Smooth muscle cell (in vitro differentiated cells): ENCODE results near the gene GRIN2A. TPM values are rescaled to one million over a fixed set of nuclear protein-coding genes. Genes with fewer than 3 reads are reported as not detected.

Source experiments
- DNase-seq: peaks from one replicate; lab custom pipeline; 2025; ENCODE audit not compliant: unreplicated experiment; lab: John Stamatoyannopoulos, UW
- H2AFZ ChIP-seq: fragments of 200-600 bp; sonication (generic); 2 replicates; pipeline ENCODE4 v1.6.0; 2016; ENCODE audit warnings: antibody characterized with exemption, low read depth, mild to moderate bottlenecking
- H3F3A ChIP-seq: fragments of 200-600 bp; sonication (generic); 2 replicates; pipeline ENCODE4 v1.6.0; 2017; ENCODE audit warnings: antibody characterized with exemption, low read depth
- H3K27ac ChIP-seq: fragments of 200-600 bp; sonication (generic); 2 replicates; pipeline ENCODE4 v1.5.1; 2016; ENCODE audit warnings: low read depth, mild to moderate bottlenecking
- H3K27me3 ChIP-seq: fragments of 200-600 bp; sonication (generic); 2 replicates; pipeline ENCODE4 v1.6.1; 2016; ENCODE audit warnings: low read depth, mild to moderate bottlenecking
- H3K36me3 ChIP-seq: fragments of 200-600 bp; sonication (generic); 2 replicates; pipeline ENCODE4 v1.5.1; 2016; ENCODE audit warnings: low read depth
- H3K4me1 ChIP-seq: fragments of 200-600 bp; sonication (generic); 2 replicates; pipeline ENCODE4 v1.5.1; 2016; ENCODE audit warnings: low read depth
- H3K4me2 ChIP-seq: fragments of 200-600 bp; sonication (generic); 2 replicates; pipeline ENCODE4 v1.6.0; 2016; ENCODE audit warnings: mild to moderate bottlenecking
- H3K4me3 ChIP-seq: fragments of 200-600 bp; sonication (generic); 2 replicates; pipeline ENCODE4 v1.5.1; 2016; ENCODE audit warnings: mild to moderate bottlenecking
- H3K79me2 ChIP-seq: fragments of 200-600 bp; sonication (generic); 2 replicates; pipeline ENCODE4 v1.6.0; 2016; ENCODE audit warnings: low read depth, mild to moderate bottlenecking
- H3K9ac ChIP-seq: fragments of 200-600 bp; sonication (generic); 2 replicates; pipeline ENCODE4 v1.6.0; 2016; ENCODE audit warnings: low read depth
- H3K9me3 ChIP-seq: fragments of 200-600 bp; sonication (generic); replicated peaks from 2 replicates; pipeline ENCODE4 v1.5.1; 2016; ENCODE audit warnings: low read depth
- H4K20me1 ChIP-seq: fragments of 200-600 bp; sonication (generic); 2 replicates; pipeline ENCODE4 v1.6.0; 2016; ENCODE audit warnings: low read depth
- CTCF ChIP-seq: fragments of 200-600 bp; sonication (generic); IDR thresholded peaks from 2 replicates; pipeline ENCODE4 v1.5.1; 2017; ENCODE audit warnings: borderline replicate concordance, mild to moderate bottlenecking, antibody characterized with exemption; ENCODE audit not compliant: insufficient read depth, poor library complexity, severe bottlenecking
- WGBS: methylation state at CpG from one replicate; pipeline ENCODE4 v1.1.7; 2016; ENCODE audit warnings: low lambda C conversion rate; 5-methylcytosine and 5-hydroxymethylcytosine counted together
- polyA plus RNA-seq: library from polyadenylated mRNA; unstranded; fragments of >200 nt; fragmentation: Nextera tagmentation; extraction: Ambion mirVana; gene quantifications from 2 replicates; pipeline ENCODE4 v1.2.1, GENCODE V29; 2016
- total RNA-seq: library from RNA; depleted of rRNA; stranded (reverse); fragments of >200 nt; gene quantifications from 2 replicates; pipeline ENCODE4 v1.2.3, GENCODE V29; 2014

Gene GRIN2A
- total and polyA plus RNA-seq, 2 experiments from 2014 or later, result 0.02 to 0.13 TPM

- Histone ChIP-seq H3K36me3 (no peaks in the 10 kb centered on the region), H3F3A (no peaks in the 10 kb centered on the region), H3K4me3 (no peak overlapping the region), H4K20me1 (no peaks in the 10 kb centered on the region), H3K27me3 (no peaks in the 10 kb centered on the region), H3K9ac (no peak overlapping the region), H2AFZ (peak overlapping the region; percentile 17), H3K79me2 (no peaks in the 10 kb centered on the region), H3K4me2 (peak overlapping the region; percentile 46), H3K9me3 (no peaks in the 10 kb centered on the region), H3K27ac (peak overlapping the region; percentile 75), H3K4me1 (no peaks in the 10 kb centered on the region)
- no peak for DNase-seq
- no peak for TF ChIP-seq CTCF
- 10% methylated on average over 7 of the region's 7 CpGs for WGBS
Measured at GRCh38 chr16:10088380-10088793, 93.8 kb downstream of the GRIN2A start.

DNA sequence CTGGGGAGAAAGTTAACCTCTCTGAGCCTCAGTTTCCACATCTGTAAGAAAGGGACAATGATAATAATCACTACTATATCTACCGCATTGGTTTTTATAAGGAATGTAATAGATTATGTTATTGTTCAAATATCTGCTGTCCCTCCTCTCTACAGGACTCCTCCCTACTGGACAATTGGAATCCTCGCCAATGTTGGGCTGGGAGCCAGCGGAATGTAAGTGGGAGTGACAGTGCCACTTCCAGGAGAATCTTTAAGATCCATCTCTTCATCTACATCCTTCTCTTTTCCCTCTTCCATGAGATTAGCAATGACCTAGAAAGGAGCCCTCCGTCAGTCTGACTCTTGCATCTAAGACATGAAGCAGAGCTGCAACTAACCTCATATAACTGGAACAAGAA, 95.1 kb downstream of the GRIN2A start:
- 85% methylated on average over 4 of the region's 4 CpGs for WGBS

DNA sequence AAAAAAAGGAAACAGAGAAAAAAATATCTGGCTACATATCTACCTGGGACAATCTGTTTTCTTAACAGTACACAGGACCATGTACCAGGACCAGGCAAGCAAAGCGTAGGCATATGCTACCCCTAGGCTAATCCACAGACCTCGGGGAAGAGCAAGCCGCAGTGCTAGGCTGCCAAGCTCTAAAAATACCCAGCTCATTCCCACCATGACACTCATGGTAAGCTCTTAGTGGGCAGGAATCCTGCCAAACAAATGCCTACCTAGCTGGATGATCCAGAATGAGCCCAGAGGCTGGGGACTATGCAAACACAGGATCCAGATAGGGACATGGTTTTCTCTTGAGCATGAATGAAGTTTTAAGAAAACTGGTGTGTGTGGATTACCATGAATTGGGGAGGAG, 95.6 kb downstream of the GRIN2A start:
- no peak overlapping the region for H3K4me2 ChIP-seq

More for the DNA sequence above, 95.1 kb downstream of the GRIN2A start:
- H3F3A ChIP-seq, result no peaks in the 10 kb centered on the region
- no peak for DNase-seq
- no peaks in the 10 kb centered on the region for H3K79me2 ChIP-seq
- H4K20me1 ChIP-seq, result no peaks in the 10 kb centered on the region
- H3K4me3 ChIP-seq, result no peak overlapping the region
- no peak overlapping the region for H3K4me2 ChIP-seq
- no peaks in the 10 kb centered on the region for H3K4me1 ChIP-seq
- H3K9ac ChIP-seq, result no peak overlapping the region
- H3K36me3 ChIP-seq, result no peaks in the 10 kb centered on the region
- no peak for TF ChIP-seq CTCF
- no peaks in the 10 kb centered on the region for H3K27me3 ChIP-seq
- H3K9me3 ChIP-seq, result no peaks in the 10 kb centered on the region
- no peak overlapping the region for H3K27ac ChIP-seq
- no peak overlapping the region for H2AFZ ChIP-seq

More for the DNA sequence above, 95.6 kb downstream of the GRIN2A start:
- H3K9me3 ChIP-seq, result no peaks in the 10 kb centered on the region
- H4K20me1 ChIP-seq, result no peaks in the 10 kb centered on the region
- H3F3A ChIP-seq, result no peaks in the 10 kb centered on the region
- H3K27ac ChIP-seq, result no peak overlapping the region
- H3K9ac ChIP-seq, result no peak overlapping the region
- 53% methylated on average over 3 of the region's 3 CpGs for WGBS
- no peaks in the 10 kb centered on the region for H3K27me3 ChIP-seq
- no peaks in the 10 kb centered on the region for H3K79me2 ChIP-seq
- no peaks in the 10 kb centered on the region for H3K36me3 ChIP-seq
- no peaks in the 10 kb centered on the region for H3K4me1 ChIP-seq
- TF ChIP-seq CTCF, result no peak
- H3K4me3 ChIP-seq, result no peak overlapping the region
- no peak for DNase-seq
- no peak overlapping the region for H2AFZ ChIP-seq
